ENCODE measurements around the gene BARHL1. TPM values are rescaled to one million over a fixed set of nuclear protein-coding genes. Genes with fewer than 3 reads are reported as not detected.

The BARHL1 gene
- total RNA-seq, 1 experiment from 2014 or later = not detected

DNA sequence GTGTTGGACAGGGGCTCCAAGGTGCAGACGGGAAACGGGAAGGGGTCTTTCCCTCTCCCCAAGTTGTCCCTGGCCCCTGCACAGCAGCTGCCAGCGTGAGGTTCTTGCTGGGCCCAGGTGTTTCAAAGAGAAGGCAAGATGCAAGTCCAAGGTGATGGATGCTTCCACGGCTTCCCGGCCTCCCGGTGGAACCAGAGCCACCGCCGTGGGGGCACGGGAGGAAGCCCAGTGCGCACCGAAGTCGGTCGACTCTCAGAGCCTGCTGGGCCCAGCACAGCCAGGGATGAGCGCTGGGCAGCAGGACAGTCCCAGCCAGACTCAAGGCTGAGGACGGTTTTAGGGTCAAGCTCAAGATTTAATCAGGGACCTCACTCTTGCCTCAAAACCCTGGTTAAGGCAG lies 25.2 kb upstream of the BARHL1 start:
- Histone ChIP-seq H2BK120ac (ENCODE audit: low read depth, low read length, poor library complexity, severe bottlenecking) (no peak overlapping the region), H4K91ac (ENCODE audit: insufficient read length, low read depth, low read length) (no peak overlapping the region), H3T11ph (ENCODE audit: low read length) (no peak overlapping the region), H4K5ac (ENCODE audit: insufficient read length, low read depth, low read length) (no peak overlapping the region), H3K23me2 (ENCODE audit: insufficient read length, low read depth, low read length, poor library complexity, severe bottlenecking) (no peaks in the 10 kb centered on the region), H3K4me1 (ENCODE audit: insufficient read depth, low read length) (no peaks in the 10 kb centered on the region; the same call in 1 of the 2 replicates), H3K14ac (ENCODE audit: insufficient read depth, low read length) (no peak overlapping the region), H3K18ac (ENCODE audit: insufficient read length, low read depth, low read length) (no peak overlapping the region), H2BK15ac (ENCODE audit: low read depth, low read length) (no peak overlapping the region), H2AK5ac (ENCODE audit: insufficient read length, low read length) (no peak overlapping the region), H3K79me2 (ENCODE audit: insufficient read depth, low read length) (no peaks in the 10 kb centered on the region), H3K4ac (ENCODE audit: low read depth, low read length) (no peak overlapping the region), H3K23ac (ENCODE audit: insufficient read length, low read depth, low read length) (no peak overlapping the region), H3K79me1 (ENCODE audit: insufficient read depth, low read depth, low read length, poor library complexity, severe bottlenecking) (no peaks in the 10 kb centered on the region), H3K4me2 (ENCODE audit: insufficient read depth, insufficient read length, low read length) (no peak overlapping the region), H3K9ac (ENCODE audit: extremely low read depth, insufficient read length, low read length) (no peak overlapping the region), H3K27me3 (ENCODE audit: insufficient read depth, low read length) (no peaks in the 10 kb centered on the region), H3K56ac (ENCODE audit: insufficient read length, low read depth, low read length) (no peak overlapping the region), H3K9me3 (ENCODE audit: control insufficient read depth, low read depth, low read length) (no peaks in the 10 kb centered on the region), H4K8ac (replicated peaks; ENCODE audit: insufficient read length, low read depth, low read length) (no peak overlapping the region), H3K27ac (ENCODE audit: insufficient read length, low read depth, low read length) (no peak overlapping the region), H2BK20ac (ENCODE audit: low read depth, low read length, poor library complexity, severe bottlenecking) (no peak overlapping the region), H2BK5ac (ENCODE audit: insufficient read length, low read length) (no peak overlapping the region), H2BK12ac (ENCODE audit: insufficient read length, low read depth, low read length) (no peak overlapping the region), H4K20me1 (ENCODE audit: control insufficient read depth, insufficient read depth, insufficient read length) (no peaks in the 10 kb centered on the region), H2AFZ (ENCODE audit: low read length) (no peak overlapping the region)
- no peak overlapping the region for H3K4me3 Mint-ChIP-seq
- TF ChIP-seq, protein P1, sequence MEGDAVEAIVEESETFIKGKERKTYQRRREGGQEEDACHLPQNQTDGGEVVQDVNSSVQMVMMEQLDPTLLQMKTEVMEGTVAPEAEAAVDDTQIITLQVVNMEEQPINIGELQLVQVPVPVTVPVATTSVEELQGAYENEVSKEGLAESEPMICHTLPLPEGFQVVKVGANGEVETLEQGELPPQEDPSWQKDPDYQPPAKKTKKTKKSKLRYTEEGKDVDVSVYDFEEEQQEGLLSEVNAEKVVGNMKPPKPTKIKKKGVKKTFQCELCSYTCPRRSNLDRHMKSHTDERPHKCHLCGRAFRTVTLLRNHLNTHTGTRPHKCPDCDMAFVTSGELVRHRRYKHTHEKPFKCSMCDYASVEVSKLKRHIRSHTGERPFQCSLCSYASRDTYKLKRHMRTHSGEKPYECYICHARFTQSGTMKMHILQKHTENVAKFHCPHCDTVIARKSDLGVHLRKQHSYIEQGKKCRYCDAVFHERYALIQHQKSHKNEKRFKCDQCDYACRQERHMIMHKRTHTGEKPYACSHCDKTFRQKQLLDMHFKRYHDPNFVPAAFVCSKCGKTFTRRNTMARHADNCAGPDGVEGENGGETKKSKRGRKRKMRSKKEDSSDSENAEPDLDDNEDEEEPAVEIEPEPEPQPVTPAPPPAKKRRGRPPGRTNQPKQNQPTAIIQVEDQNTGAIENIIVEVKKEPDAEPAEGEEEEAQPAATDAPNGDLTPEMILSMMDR (conservative IDR thresholded peaks at IDR 0.05) = no peak
- no CpG with 5 or more reads among the region's 15 CpGs for WGBS (ENCODE audit: extremely low coverage, insufficient read length, low lambda C conversion rate)
- H3K27ac Mint-ChIP-seq = no peak overlapping the region
- peaks cover 0 to 8% (median 6%) of the 10 kb centered on the region in 3 experiments; a peak in 6 of 7 replicates for H3K36me3 Mint-ChIP-seq (ENCODE audit: insufficient read depth in 1 of 3, low read depth in 3 of 3)
- H3K4me1 Mint-ChIP-seq = peaks cover 9 to 35% of the 10 kb centered on the region in 2 experiments
- DNase-seq = no peak
- peaks cover 15% of the 10 kb centered on the region for H3K27me3 Mint-ChIP-seq (ENCODE audit: low read depth)
- peaks cover 9 to 10% of the 10 kb centered on the region in 2 experiments for H3K9me3 Mint-ChIP-seq
